ENCODE measurements around the gene ACSS1.

Gene ACSS1

DNA sequence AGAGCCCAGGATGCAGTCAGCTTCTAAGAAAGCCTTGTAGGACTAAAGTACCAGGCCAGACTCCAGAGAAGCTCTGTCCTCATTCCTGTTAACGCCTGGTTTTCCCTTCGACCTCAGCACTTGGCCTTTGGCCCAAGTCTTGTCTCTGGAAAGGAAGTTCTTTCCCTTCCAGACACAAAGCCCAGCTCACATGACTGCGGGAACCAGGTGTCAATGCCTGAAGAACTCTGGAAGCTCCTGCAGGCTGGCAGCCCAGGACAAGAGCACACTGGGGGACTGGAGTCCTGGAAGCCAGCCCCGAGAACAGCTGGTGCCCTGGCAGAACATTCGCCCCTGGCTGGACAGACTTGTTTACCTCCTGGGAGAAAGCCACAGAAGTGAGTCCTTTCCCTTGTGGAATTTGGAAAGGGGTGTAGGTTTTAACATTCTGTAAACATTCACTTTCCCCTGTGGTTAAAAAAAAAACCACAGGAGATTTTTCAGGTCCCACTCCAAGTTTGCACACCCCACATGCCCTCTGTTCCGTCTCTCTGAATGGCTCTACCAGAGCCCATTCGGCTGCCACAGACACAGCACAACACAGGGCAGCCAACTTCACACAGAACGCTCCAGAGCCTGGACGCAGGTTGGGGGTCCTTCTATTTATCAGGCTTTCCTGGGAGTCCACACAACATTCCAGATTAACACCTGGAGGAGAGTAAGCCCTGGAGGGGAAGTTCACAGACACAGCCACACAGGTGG is 18.1 kb downstream of the ACSS1 start:
- H2BK15ac ChIP-seq (replicated peaks; ENCODE audit: low read depth): no peak overlapping the region
- no peaks in the 10 kb centered on the region for H3K79me2 ChIP-seq (ENCODE audit: control insufficient read depth, insufficient read depth, low read length)
- H3K56ac ChIP-seq (ENCODE audit: low read length): no peak overlapping the region
- no peak overlapping the region for H3K4me2 ChIP-seq (ENCODE audit: low read length)
- no peak overlapping the region for H4K8ac ChIP-seq (ENCODE audit: low read depth, low read length)
- H3K27ac ChIP-seq (ENCODE audit: low read depth, low read length): no peak overlapping the region
- no CpG with 5 or more reads among the region's 9 CpGs for WGBS (ENCODE audit: extremely low coverage, insufficient coverage, low lambda C conversion rate)
- H3K18ac ChIP-seq (ENCODE audit: low read length): no peak overlapping the region
- no peak overlapping the region for H4K5ac ChIP-seq (ENCODE audit: low read length)
- no peak overlapping the region for H3K4ac ChIP-seq (ENCODE audit: low read depth, low read length)
- H3K27me3 ChIP-seq (ENCODE audit: insufficient read depth, low read length, poor library complexity): no peaks in the 10 kb centered on the region
- H3K9ac ChIP-seq (ENCODE audit: low read length): no peak overlapping the region
- no peak overlapping the region for H2AK5ac ChIP-seq (ENCODE audit: low read length)
- no peak overlapping the region for H2BK5ac ChIP-seq (ENCODE audit: low read length)
- H3K4me3 ChIP-seq (ENCODE audit: low read length): no peak overlapping the region
- H2BK120ac ChIP-seq (ENCODE audit: low read depth, low read length): no peak overlapping the region
- no peak for DNase-seq
- no peak overlapping the region for H3K23ac ChIP-seq (ENCODE audit: low read length)
- no peaks in the 10 kb centered on the region for H3K4me1 ChIP-seq (ENCODE audit: control insufficient read depth, low read depth, low read length)
- no peaks in the 10 kb centered on the region for H3K36me3 ChIP-seq (ENCODE audit: control insufficient read depth, insufficient read depth, low read length)
- no peaks in the 10 kb centered on the region for H3K79me1 ChIP-seq (ENCODE audit: low read length)

DNA sequence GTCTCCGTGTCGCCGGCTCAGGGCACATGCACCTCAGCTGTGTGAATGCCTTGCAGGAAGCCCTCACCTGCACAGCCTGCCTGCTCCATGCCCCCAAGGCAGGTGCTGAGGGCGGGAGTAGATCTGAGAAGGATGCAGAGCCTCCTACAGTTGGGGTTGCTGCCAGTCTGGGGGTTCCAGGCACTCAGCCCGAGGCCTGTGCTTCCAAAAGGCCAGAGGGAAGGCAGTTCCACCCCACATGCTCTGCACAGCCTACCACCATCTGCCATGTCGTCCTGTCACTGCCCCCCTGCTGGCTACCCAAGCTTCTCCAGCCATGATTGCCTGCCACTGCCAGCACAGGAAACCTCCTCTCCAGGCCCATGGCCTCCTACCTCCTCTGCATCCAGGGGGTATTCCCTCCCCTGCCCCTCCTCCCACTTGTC is 19.3 kb downstream of the ACSS1 start:
- Histone ChIP-seq H4K8ac (ENCODE audit: low read depth, low read length) (no peak overlapping the region), H3K36me3 (ENCODE audit: control insufficient read depth, insufficient read depth, low read length) (no peaks in the 10 kb centered on the region), H2AK5ac (ENCODE audit: low read length) (no peak overlapping the region), H3K23ac (ENCODE audit: low read length) (no peak overlapping the region), H3K56ac (ENCODE audit: low read length) (no peak overlapping the region), H3K79me2 (ENCODE audit: control insufficient read depth, insufficient read depth, low read length) (no peaks in the 10 kb centered on the region), H3K27ac (ENCODE audit: low read depth, low read length) (no peak overlapping the region), H3K27me3 (ENCODE audit: insufficient read depth, low read length, poor library complexity) (no peaks in the 10 kb centered on the region), H3K18ac (ENCODE audit: low read length) (no peak overlapping the region), H2BK120ac (ENCODE audit: low read depth, low read length) (no peak overlapping the region), H3K4me1 (ENCODE audit: control insufficient read depth, low read depth, low read length) (no peaks in the 10 kb centered on the region), H3K4me3 (ENCODE audit: low read length) (no peak overlapping the region), H3K9ac (ENCODE audit: low read length) (no peak overlapping the region), H3K79me1 (ENCODE audit: low read length) (no peaks in the 10 kb centered on the region), H3K4me2 (ENCODE audit: low read length) (no peak overlapping the region), H4K5ac (ENCODE audit: low read length) (no peak overlapping the region), H2BK5ac (ENCODE audit: low read length) (no peak overlapping the region), H3K4ac (ENCODE audit: low read depth, low read length) (no peak overlapping the region), H2BK15ac (replicated peaks; ENCODE audit: low read depth) (no peak overlapping the region)
- WGBS (ENCODE audit: extremely low coverage, insufficient coverage, low lambda C conversion rate): no CpG with 5 or more reads among the region's 6 CpGs
- no peak for DNase-seq

DNA sequence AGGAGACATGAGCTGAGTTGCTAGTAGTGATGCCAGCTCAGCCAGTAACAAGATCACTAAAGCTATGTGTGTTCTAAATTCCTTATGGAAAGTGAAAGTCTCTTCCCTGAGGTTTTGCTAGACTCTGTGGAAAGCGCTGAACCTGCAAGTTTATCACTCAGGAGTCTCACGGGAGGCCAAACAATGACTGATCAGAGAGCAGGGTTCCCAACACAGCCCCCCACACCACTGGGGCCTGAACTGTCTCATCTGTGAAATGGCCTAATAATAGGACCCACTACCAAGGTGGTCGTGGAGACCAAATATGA is 19.9 kb downstream of the ACSS1 start:
- no peak overlapping the region for H4K8ac ChIP-seq (ENCODE audit: low read depth, low read length)
- no peaks in the 10 kb centered on the region for H3K36me3 ChIP-seq (ENCODE audit: control insufficient read depth, insufficient read depth, low read length)
- no peak overlapping the region for H3K4ac ChIP-seq (ENCODE audit: low read depth, low read length)
- no peaks in the 10 kb centered on the region for H3K27me3 ChIP-seq (ENCODE audit: insufficient read depth, low read length, poor library complexity)
- H3K4me1 ChIP-seq (ENCODE audit: control insufficient read depth, low read depth, low read length): no peaks in the 10 kb centered on the region
- H3K79me2 ChIP-seq (ENCODE audit: control insufficient read depth, insufficient read depth, low read length): no peaks in the 10 kb centered on the region
- H3K9ac ChIP-seq (ENCODE audit: low read length): no peak overlapping the region
- H4K5ac ChIP-seq (ENCODE audit: low read length): no peak overlapping the region
- H3K56ac ChIP-seq (ENCODE audit: low read length): no peak overlapping the region
- H3K18ac ChIP-seq (ENCODE audit: low read length): no peak overlapping the region
- no peak overlapping the region for H2AK5ac ChIP-seq (ENCODE audit: low read length)
- no peak overlapping the region for H2BK15ac ChIP-seq (replicated peaks; ENCODE audit: low read depth)
- DNase-seq: no peak
- H3K4me3 ChIP-seq (ENCODE audit: low read length): no peak overlapping the region
- no peak overlapping the region for H2BK120ac ChIP-seq (ENCODE audit: low read depth, low read length)
- no peak overlapping the region for H3K4me2 ChIP-seq (ENCODE audit: low read length)
- no peak overlapping the region for H3K27ac ChIP-seq (ENCODE audit: low read depth, low read length)
- no peak overlapping the region for H2BK5ac ChIP-seq (ENCODE audit: low read length)
- no peaks in the 10 kb centered on the region for H3K79me1 ChIP-seq (ENCODE audit: low read length)
- no CpG with 5 or more reads among the region's 3 CpGs for WGBS (ENCODE audit: extremely low coverage, insufficient coverage, low lambda C conversion rate)
- no peak overlapping the region for H3K23ac ChIP-seq (ENCODE audit: low read length)

DNA sequence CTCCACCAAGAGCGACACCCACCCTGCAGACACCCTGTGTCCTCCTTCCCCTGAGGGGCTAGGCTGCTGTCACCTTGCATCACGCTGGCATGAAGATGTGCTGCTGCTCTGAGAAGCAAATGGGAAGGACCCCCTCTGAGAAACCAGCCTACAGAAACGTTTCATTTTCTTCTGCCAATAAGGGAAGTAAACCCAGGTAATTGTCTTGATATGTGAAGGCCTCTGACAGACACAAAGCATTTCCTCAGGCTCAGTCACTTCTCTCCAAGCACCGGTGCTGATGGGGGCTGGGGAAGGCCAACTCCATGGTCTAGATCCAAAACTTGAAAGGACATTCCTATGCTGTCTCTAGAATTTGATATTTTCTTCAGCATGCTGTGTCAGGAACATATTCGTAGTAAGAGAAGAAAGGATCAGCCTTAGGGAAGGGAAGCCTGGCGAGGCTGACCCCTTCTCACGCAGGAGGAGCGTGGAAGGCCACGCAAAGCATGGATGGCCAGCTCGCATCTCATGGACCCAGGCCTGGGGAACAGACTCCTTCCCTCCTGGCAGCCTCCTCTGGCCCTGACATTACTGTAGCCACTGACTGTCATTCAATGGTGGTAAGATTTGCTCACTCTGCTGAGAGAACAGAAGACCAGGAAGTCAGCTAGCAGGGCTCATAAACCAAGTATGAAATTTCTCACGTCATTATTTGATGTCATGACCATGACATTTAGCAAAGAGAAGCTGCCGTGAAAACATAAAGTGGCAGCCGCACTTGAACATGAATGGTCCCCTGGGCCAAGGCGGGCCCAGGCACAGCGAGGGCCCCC is 20.4 kb downstream of the ACSS1 start:
- H3K23ac ChIP-seq (ENCODE audit: low read length): no peak overlapping the region
- H4K5ac ChIP-seq (ENCODE audit: low read length): no peak overlapping the region
- H3K9ac ChIP-seq (ENCODE audit: low read length): no peak overlapping the region
- no peak overlapping the region for H2AK5ac ChIP-seq (ENCODE audit: low read length)
- H3K18ac ChIP-seq (ENCODE audit: low read length): no peak overlapping the region
- H4K8ac ChIP-seq (ENCODE audit: low read depth, low read length): no peak overlapping the region
- H2BK15ac ChIP-seq (replicated peaks; ENCODE audit: low read depth): no peak overlapping the region
- no peaks in the 10 kb centered on the region for H3K79me2 ChIP-seq (ENCODE audit: control insufficient read depth, insufficient read depth, low read length)
- no peak overlapping the region for H3K4me2 ChIP-seq (ENCODE audit: low read length)
- no peaks in the 10 kb centered on the region for H3K4me1 ChIP-seq (ENCODE audit: control insufficient read depth, low read depth, low read length)
- DNase-seq: no peak
- no peaks in the 10 kb centered on the region for H3K36me3 ChIP-seq (ENCODE audit: control insufficient read depth, insufficient read depth, low read length)
- no CpG with 5 or more reads among the region's 15 CpGs for WGBS (ENCODE audit: extremely low coverage, insufficient coverage, low lambda C conversion rate)
- no peak overlapping the region for H3K4me3 ChIP-seq (ENCODE audit: low read length)
- H3K79me1 ChIP-seq (ENCODE audit: low read length): no peaks in the 10 kb centered on the region
- H2BK5ac ChIP-seq (ENCODE audit: low read length): no peak overlapping the region
- no peak overlapping the region for H3K27ac ChIP-seq (ENCODE audit: low read depth, low read length)
- H3K27me3 ChIP-seq (ENCODE audit: insufficient read depth, low read length, poor library complexity): no peaks in the 10 kb centered on the region
- H2BK120ac ChIP-seq (ENCODE audit: low read depth, low read length): no peak overlapping the region
- no peak overlapping the region for H3K4ac ChIP-seq (ENCODE audit: low read depth, low read length)
- H3K56ac ChIP-seq (ENCODE audit: low read length): no peak overlapping the region

DNA sequence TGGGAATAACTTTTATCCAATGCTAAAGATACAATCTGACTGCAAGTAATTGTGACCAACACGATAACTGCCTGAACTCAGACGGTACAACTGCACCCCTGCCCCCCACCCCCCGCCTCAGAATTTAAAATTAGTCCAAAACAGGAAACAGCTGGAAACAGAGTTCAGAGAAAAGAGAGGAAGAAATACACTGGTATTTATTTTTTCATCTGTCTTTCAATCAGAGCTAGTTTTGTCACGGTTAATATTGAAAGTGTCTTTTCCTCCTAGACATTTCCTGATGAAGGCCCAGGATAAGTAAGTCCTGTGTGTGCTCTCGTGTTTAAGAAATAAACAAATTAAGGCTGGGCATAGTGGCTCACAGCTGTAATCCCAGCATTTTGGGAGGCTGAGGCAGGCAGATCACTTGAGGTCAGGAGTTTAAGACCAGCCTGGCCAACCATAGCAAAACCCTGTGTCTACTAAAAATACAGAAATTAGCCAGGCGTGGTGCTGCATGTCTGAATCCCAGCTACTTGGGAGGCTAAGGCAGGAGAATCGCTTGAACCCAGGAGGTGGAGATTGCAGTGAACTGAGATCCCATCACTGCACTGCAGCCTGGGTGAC is 21.5 kb downstream of the ACSS1 start:
- Histone ChIP-seq H3K79me2 (ENCODE audit: control insufficient read depth, insufficient read depth, low read length) (no peaks in the 10 kb centered on the region), H2AK5ac (ENCODE audit: low read length) (no peak overlapping the region), H3K9ac (ENCODE audit: low read length) (no peak overlapping the region), H2BK5ac (ENCODE audit: low read length) (no peak overlapping the region), H2BK120ac (ENCODE audit: low read depth, low read length) (no peak overlapping the region), H3K18ac (ENCODE audit: low read length) (no peak overlapping the region), H3K27ac (ENCODE audit: low read depth, low read length) (no peak overlapping the region), H3K27me3 (ENCODE audit: insufficient read depth, low read length, poor library complexity) (no peaks in the 10 kb centered on the region), H3K23ac (ENCODE audit: low read length) (no peak overlapping the region), H2BK15ac (replicated peaks; ENCODE audit: low read depth) (no peak overlapping the region), H3K4me2 (ENCODE audit: low read length) (no peak overlapping the region), H3K79me1 (ENCODE audit: low read length) (no peaks in the 10 kb centered on the region), H3K56ac (ENCODE audit: low read length) (no peak overlapping the region), H4K8ac (ENCODE audit: low read depth, low read length) (no peak overlapping the region), H3K36me3 (ENCODE audit: control insufficient read depth, insufficient read depth, low read length) (no peaks in the 10 kb centered on the region), H4K5ac (ENCODE audit: low read length) (no peak overlapping the region), H3K4ac (ENCODE audit: low read depth, low read length) (no peak overlapping the region), H3K4me3 (ENCODE audit: low read length) (no peak overlapping the region), H3K4me1 (ENCODE audit: control insufficient read depth, low read depth, low read length) (no peaks in the 10 kb centered on the region)
- no CpG with 5 or more reads among the region's 7 CpGs for WGBS (ENCODE audit: extremely low coverage, insufficient coverage, low lambda C conversion rate)
- DNase-seq: no peak

Measured in mesendoderm (in vitro differentiated cells).